ENCODE data around the gene MIER2. TPM values are rescaled to one million over a fixed set of nuclear protein-coding genes. Genes with fewer than 3 reads are reported as not detected.

The MIER2 gene
- total RNA-seq, 1 experiment from 2014 or later: not detected

DNA sequence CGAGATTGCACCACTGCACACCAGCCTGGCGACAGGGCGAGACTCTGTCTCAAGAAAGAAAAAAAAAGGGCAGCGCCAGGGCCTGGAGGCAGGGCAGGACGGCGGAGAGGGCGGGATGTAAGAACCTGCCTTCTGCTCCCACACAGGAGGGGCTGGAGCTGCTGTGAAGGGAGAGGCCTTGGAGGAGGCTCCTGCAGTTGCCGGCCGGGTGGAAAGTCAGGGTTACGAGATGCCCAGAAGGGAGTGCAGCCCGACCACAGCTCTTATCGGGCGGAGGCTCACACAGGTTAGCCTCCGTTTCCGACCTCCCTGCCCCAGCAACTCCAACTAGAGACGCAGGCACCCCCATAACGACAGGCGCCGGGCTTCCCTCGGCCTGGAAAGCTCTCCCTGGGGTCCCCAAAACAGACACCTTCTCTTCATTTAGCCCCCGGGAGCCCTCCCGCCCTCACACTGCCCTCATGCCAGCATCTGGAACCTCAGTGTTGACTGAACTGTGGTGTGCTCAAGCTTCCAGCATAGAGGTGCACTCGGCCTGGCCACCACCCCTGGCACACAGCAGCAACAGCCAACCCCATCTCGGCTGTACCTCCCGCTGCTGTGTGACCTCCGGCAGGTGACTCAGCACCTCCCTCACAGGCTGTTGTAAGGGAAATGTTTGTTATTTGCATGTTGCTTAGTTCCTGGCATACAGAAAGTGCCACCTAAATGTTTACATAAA, 54.8 kb downstream of the MIER2 start:
- H3K9ac ChIP-seq (ENCODE audit: low read length): no peak overlapping the region
- no TSS peak for BruUV-seq (replicated peaks)

GRCh38 chr19:288911-289310, 55.7 kb downstream of the MIER2 start:
- TF ChIP-seq EZH2phosphoT487 (IDR thresholded peaks at IDR 0.05; ENCODE audit: borderline replicate concordance, low read length) (no peak), EZH2 (IDR thresholded peaks at IDR 0.05; ENCODE audit: low read length, unreplicated experiment) (no peak)
- TF ChIP-seq, protein P1, sequence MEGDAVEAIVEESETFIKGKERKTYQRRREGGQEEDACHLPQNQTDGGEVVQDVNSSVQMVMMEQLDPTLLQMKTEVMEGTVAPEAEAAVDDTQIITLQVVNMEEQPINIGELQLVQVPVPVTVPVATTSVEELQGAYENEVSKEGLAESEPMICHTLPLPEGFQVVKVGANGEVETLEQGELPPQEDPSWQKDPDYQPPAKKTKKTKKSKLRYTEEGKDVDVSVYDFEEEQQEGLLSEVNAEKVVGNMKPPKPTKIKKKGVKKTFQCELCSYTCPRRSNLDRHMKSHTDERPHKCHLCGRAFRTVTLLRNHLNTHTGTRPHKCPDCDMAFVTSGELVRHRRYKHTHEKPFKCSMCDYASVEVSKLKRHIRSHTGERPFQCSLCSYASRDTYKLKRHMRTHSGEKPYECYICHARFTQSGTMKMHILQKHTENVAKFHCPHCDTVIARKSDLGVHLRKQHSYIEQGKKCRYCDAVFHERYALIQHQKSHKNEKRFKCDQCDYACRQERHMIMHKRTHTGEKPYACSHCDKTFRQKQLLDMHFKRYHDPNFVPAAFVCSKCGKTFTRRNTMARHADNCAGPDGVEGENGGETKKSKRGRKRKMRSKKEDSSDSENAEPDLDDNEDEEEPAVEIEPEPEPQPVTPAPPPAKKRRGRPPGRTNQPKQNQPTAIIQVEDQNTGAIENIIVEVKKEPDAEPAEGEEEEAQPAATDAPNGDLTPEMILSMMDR (conservative IDR thresholded peaks at IDR 0.05; ENCODE audit: low read depth, low read length): no peak
- Histone ChIP-seq H3K79me2 (ENCODE audit: low read length) (no peaks in the 10 kb centered on the region), H3K27ac (ENCODE audit: low read length) (no peak overlapping the region), H3K4me2 (ENCODE audit: low read length) (no peak overlapping the region), H3K9ac (ENCODE audit: low read length) (no peak overlapping the region), H3K27me3 (ENCODE audit: low read length) (no peaks in the 10 kb centered on the region), H3K9me2 (replicated peaks; ENCODE audit: low read length) (no peaks in the 10 kb centered on the region), H3K36me3 (ENCODE audit: low read depth, low read length) (no peaks in the 10 kb centered on the region), H3K4me3 (ENCODE audit: low read length) (no peak overlapping the region), H4K20me1 (ENCODE audit: low read length) (no peaks in the 10 kb centered on the region), H3F3A (ENCODE audit: low read length, unreplicated experiment) (no peaks in the 10 kb centered on the region), H3K9me3 (ENCODE audit: low read length) (no peaks in the 10 kb centered on the region), H3K4me1 (ENCODE audit: insufficient read depth, low read length) (no peaks in the 10 kb centered on the region), H2AFZ (ENCODE audit: low read length) (no peak overlapping the region)
- ATAC-seq (no peak), DNase-seq (no peak)
- intact Hi-C loops (cut with micrococcal nuclease): no loop called here
- ChIA-PET POLR2A (ENCODE audit: unreplicated experiment) (no interaction called here), CTCF (no interaction called here)
- BruUV-seq (replicated peaks): no TSS peak

More for the DNA sequence above, 54.8 kb downstream of the MIER2 start:
- ATAC-seq (no peak), DNase-seq (no peak)
- no peaks in the 10 kb centered on the region for H3F3A ChIP-seq (ENCODE audit: low read length, unreplicated experiment)
- H3K36me3 ChIP-seq (ENCODE audit: low read depth, low read length): no peaks in the 10 kb centered on the region
- H3K79me2 ChIP-seq (ENCODE audit: low read length): no peaks in the 10 kb centered on the region
- H2AFZ ChIP-seq (ENCODE audit: low read length): no peak overlapping the region
- CTCF ChIA-PET: no interaction called here
- no peak overlapping the region for H3K4me2 ChIP-seq (ENCODE audit: low read length)
- H3K27me3 ChIP-seq (ENCODE audit: low read length): no peaks in the 10 kb centered on the region
- intact Hi-C loops (cut with micrococcal nuclease): no loop called here
- TF ChIP-seq EZH2phosphoT487 (IDR thresholded peaks at IDR 0.05; ENCODE audit: borderline replicate concordance, low read length) (no peak), EZH2 (IDR thresholded peaks at IDR 0.05; ENCODE audit: low read length, unreplicated experiment) (no peak)
- TF ChIP-seq, protein P1 (conservative IDR thresholded peaks at IDR 0.05; ENCODE audit: low read depth, low read length): no peak
- no peaks in the 10 kb centered on the region for H3K9me3 ChIP-seq (ENCODE audit: low read length)
- no peaks in the 10 kb centered on the region for H4K20me1 ChIP-seq (ENCODE audit: low read length)
- POLR2A ChIA-PET (ENCODE audit: unreplicated experiment): no interaction called here
- H3K4me1 ChIP-seq (ENCODE audit: insufficient read depth, low read length): no peaks in the 10 kb centered on the region
- H3K27ac ChIP-seq (ENCODE audit: low read length): no peak overlapping the region
- H3K4me3 ChIP-seq (ENCODE audit: low read length): no peak overlapping the region
- no peaks in the 10 kb centered on the region for H3K9me2 ChIP-seq (replicated peaks; ENCODE audit: low read length)

DNA sequence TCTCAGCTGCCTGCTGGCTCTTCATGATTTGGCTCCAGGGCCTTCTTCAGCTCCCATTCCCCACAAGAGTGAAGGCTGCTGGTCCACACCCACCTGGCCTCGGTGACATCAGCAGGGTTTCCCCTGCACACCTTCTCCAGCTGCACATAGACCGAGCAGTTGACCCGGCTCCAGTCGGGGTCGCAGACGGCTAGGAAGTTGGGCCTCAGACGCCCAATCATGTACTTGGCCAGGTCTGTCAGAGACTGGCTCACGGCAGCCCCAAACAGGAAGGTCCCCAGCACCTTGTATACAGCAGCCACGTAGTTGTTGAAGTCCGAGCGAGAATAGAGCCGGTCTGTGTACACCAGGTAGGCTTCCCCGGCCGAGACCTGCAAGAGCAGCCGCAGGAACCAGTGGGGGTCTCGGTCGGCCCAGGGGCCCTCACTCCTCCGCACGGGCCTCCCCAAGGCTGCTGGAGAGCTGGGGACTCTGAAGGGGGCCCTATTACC, 57.2 kb downstream of the MIER2 start:
- POLR2A ChIA-PET (ENCODE audit: unreplicated experiment): no interaction called here
- no peak overlapping the region for H3K4me3 ChIP-seq (ENCODE audit: low read length)
- H3K9me2 ChIP-seq (replicated peaks; ENCODE audit: low read length): no peaks in the 10 kb centered on the region
- intact Hi-C loops (cut with micrococcal nuclease): no loop called here
- H4K20me1 ChIP-seq (ENCODE audit: low read length): no peaks in the 10 kb centered on the region
- H3K9ac ChIP-seq (ENCODE audit: low read length): no peak overlapping the region
- H3K9me3 ChIP-seq (ENCODE audit: low read length): no peaks in the 10 kb centered on the region
- TF ChIP-seq EZH2phosphoT487 (IDR thresholded peaks at IDR 0.05; ENCODE audit: borderline replicate concordance, low read length): no peak
- TF ChIP-seq, protein P1 (conservative IDR thresholded peaks at IDR 0.05; ENCODE audit: low read depth, low read length): no peak
- no peak for TF ChIP-seq EZH2 (IDR thresholded peaks at IDR 0.05; ENCODE audit: low read length, unreplicated experiment)
- CTCF ChIA-PET: no interaction called here
- no TSS peak for BruUV-seq (replicated peaks)
- no peak for ATAC-seq
- H2AFZ ChIP-seq (ENCODE audit: low read length): no peak overlapping the region
- H3K27me3 ChIP-seq (ENCODE audit: low read length): no peaks in the 10 kb centered on the region
- no peaks in the 10 kb centered on the region for H3K4me1 ChIP-seq (ENCODE audit: insufficient read depth, low read length)
- DNase-seq: no peak
- no peaks in the 10 kb centered on the region for H3K79me2 ChIP-seq (ENCODE audit: low read length)
- no peak overlapping the region for H3K4me2 ChIP-seq (ENCODE audit: low read length)
- H3K27ac ChIP-seq (ENCODE audit: low read length): no peak overlapping the region
- H3K36me3 ChIP-seq (ENCODE audit: low read depth, low read length): no peaks in the 10 kb centered on the region
- H3F3A ChIP-seq (ENCODE audit: low read length, unreplicated experiment): no peaks in the 10 kb centered on the region
